Natural killer cell (primary cell): ENCODE results near the gene CARS1. TPM values are rescaled to one million over a fixed set of nuclear protein-coding genes. Genes with fewer than 3 reads are reported as not detected.
A peak's percentile ranks its signal among the peaks of the same experiment; 100 is the strongest.

Experiments
- ATAC-seq, 3 donors: fragments of 150-1000 bp in 2 of 3; fragments of 200-7000 bp in 1 of 3; cut with Tn5 transposase; 1 replicate in 1 of 3; 2 replicates in 2 of 3; pipeline ENCODE4 v1.10.0; 2021; ENCODE audit warnings: mild to moderate bottlenecking in 2 of 3, moderate library complexity in 2 of 3
- DNase-seq, 2 donors: peaks; one replicate each; pipeline versions ENCODE4 v3.0.0 to v3.0.0-alpha.2; 2013 to 2021; ENCODE audit warnings: mixed read lengths in 1 of 2
- H3K27ac ChIP-seq: one replicate; pipeline ENCODE4 v1.5.1; 2013; ENCODE audit warnings: mild to moderate bottlenecking, low read length
- H3K27me3 ChIP-seq: one replicate; pipeline ENCODE4 v1.6.1; 2013; ENCODE audit warnings: low read length; ENCODE audit not compliant: control insufficient read depth, insufficient read depth
- H3K36me3 ChIP-seq: one replicate; pipeline ENCODE4 v1.6.1; 2013; ENCODE audit warnings: low read length; ENCODE audit not compliant: control insufficient read depth, insufficient read depth
- H3K4me1 ChIP-seq: one replicate; pipeline ENCODE4 v1.6.1; 2013; ENCODE audit warnings: low read length; ENCODE audit not compliant: control insufficient read depth, insufficient read depth
- H3K4me3 ChIP-seq: one replicate; pipeline ENCODE4 v1.5.1; 2013; ENCODE audit warnings: low read length
- H3K9me3 ChIP-seq: one replicate; pipeline ENCODE4 v1.6.1; 2013; ENCODE audit warnings: low read length; ENCODE audit not compliant: control insufficient read depth, insufficient read depth
- H3K27ac Mint-ChIP-seq, 2 donors: one replicate each; pipeline ENCODE4 v1.8.0; 2022; ENCODE audit warnings: mild to moderate bottlenecking in 2 of 2, mixed read lengths in 2 of 2, moderate library complexity in 1 of 2
- H3K27me3 Mint-ChIP-seq, 2 donors: one replicate each; pipeline ENCODE4 v1.8.0; 2022; ENCODE audit warnings: low read depth in 2 of 2, mixed read lengths in 2 of 2
- H3K36me3 Mint-ChIP-seq: one replicate; pipeline ENCODE4 v1.8.0; 2022; ENCODE audit warnings: mixed read lengths
- H3K4me1 Mint-ChIP-seq, 2 donors: one replicate each; pipeline ENCODE4 v1.8.0; 2022; ENCODE audit warnings: mixed read lengths in 2 of 2
- H3K4me3 Mint-ChIP-seq: one replicate; pipeline ENCODE4 v1.8.0; 2022; ENCODE audit warnings: mild to moderate bottlenecking, moderate library complexity, mixed read lengths
- H3K9me3 Mint-ChIP-seq, 2 donors: one replicate each; pipeline ENCODE4 v1.8.0; 2022; ENCODE audit warnings: mixed read lengths in 2 of 2
- CTCF ChIP-seq: fragments of 200-600 bp; IDR thresholded peaks from one replicate; pipeline ENCODE4 v1.8.0; 2022; ENCODE audit warnings: antibody characterized with exemption
- WGBS: methylation state at CpG from one replicate; pipeline ENCODE4 v1.1.7; 2013; ENCODE audit warnings: missing lambda C conversion rate; ENCODE audit not compliant: insufficient coverage; 5-methylcytosine and 5-hydroxymethylcytosine counted together
- intact Hi-C: fragments of 100-400 bp; cut with micrococcal nuclease; formaldehyde crosslinking; loops from one replicate; pipeline ENCODE4 v1.14.2; 2022
- total RNA-seq, 4 donors: library from RNA; stranded (reverse); fragments of 120-200 nt in 1 of 4; gene quantifications; one replicate each; pipeline versions ENCODE4 v1.2.3 to v1.2.4, GENCODE V29; 2013 to 2022

CARS1 gene
- total RNA-seq, 3 donors from 2014 or later (not counting 1 experiment from before 2014, with no cell fraction given) = 47.9 to 51.3 (median 50.3) TPM

GRCh38 chr11:3060436-3061025 is 3.3 kb upstream of the CARS1 start:
- Histone ChIP-seq H3K9me3 (no peaks in the 10 kb centered on the region), H3K4me1 (peaks cover 20% of the 10 kb centered on the region), H3K27ac (no peak overlapping the region), H3K4me3 (no peak overlapping the region), H3K27me3 (no peaks in the 10 kb centered on the region), H3K36me3 (no peaks in the 10 kb centered on the region)
- H3K27ac Mint-ChIP-seq = no peak overlapping the region
- no peaks in the 10 kb centered on the region for H3K36me3 Mint-ChIP-seq
- no peak overlapping the region for H3K4me3 Mint-ChIP-seq
- whole genome bisulfite sequencing = 93% methylated on average over 11 of the region's 11 CpGs
- DNase-seq (no peak), ATAC-seq (no peak)
- intact Hi-C loops = no loop called here
- peaks cover 14 to 18% of the 10 kb centered on the region in 2 donors for H3K4me1 Mint-ChIP-seq
- TF ChIP-seq CTCF = no peak
- no peaks in the 10 kb centered on the region for H3K9me3 Mint-ChIP-seq
- H3K27me3 Mint-ChIP-seq = peaks cover 14 to 15% of the 10 kb centered on the region in 2 donors

- Mint-ChIP-seq H3K36me3 (no peaks in the 10 kb centered on the region), H3K9me3 (no peaks in the 10 kb centered on the region), H3K27ac (no peak overlapping the region), H3K27me3 (peaks cover 7 to 11% of the 10 kb centered on the region in 2 donors), H3K4me3 (peak overlapping the region; percentile 6), H3K4me1 (peaks cover 26 to 29% of the 10 kb centered on the region in 2 donors)
- no peak for TF ChIP-seq CTCF
- Histone ChIP-seq H3K4me1 (peaks cover 20% of the 10 kb centered on the region), H3K36me3 (peaks cover 2% of the 10 kb centered on the region), H3K27me3 (no peaks in the 10 kb centered on the region), H3K27ac (no peak overlapping the region), H3K9me3 (no peaks in the 10 kb centered on the region), H3K4me3 (no peak overlapping the region)
- intact Hi-C loops = loop anchor here (5.0 kb wide), 1 partner anchor 67 kb away; the partner anchor contains the start of gene NAP1L4
- DNase-seq (no peak), ATAC-seq (no peak)
- WGBS = 85% methylated on average over 13 of the region's 13 CpGs
These were observed 1.8 kb upstream of the CARS1 start for GRCh38 chr11:3058753-3059664.

GRCh38 chr11:3056296-3057068 is 741 bp downstream of the CARS1 start:
- Mint-ChIP-seq H3K4me3 (peak overlapping the region; percentile 91), H3K27ac (peak overlapping the region; percentile 80 to 93), H3K4me1 (peaks cover 36 to 40% of the 10 kb centered on the region in 2 donors), H3K27me3 (no peaks in the 10 kb centered on the region), H3K9me3 (no peaks in the 10 kb centered on the region), H3K36me3 (no peaks in the 10 kb centered on the region)
- H3K9me3 ChIP-seq = no peaks in the 10 kb centered on the region
- no peaks in the 10 kb centered on the region for H3K27me3 ChIP-seq
- peaks cover 2% of the 10 kb centered on the region for H3K36me3 ChIP-seq
- WGBS = 7% methylated on average over 29 of the region's 29 CpGs
- ATAC-seq (peak in 1 of 3 donors; percentile 6), DNase-seq (peak in 1 of 2 donors; percentile 50)
- intact Hi-C loops = loop anchor here (5.0 kb wide), 1 partner anchor 64 kb away; the partner anchor contains the start of gene NAP1L4
- peaks cover 27% of the 10 kb centered on the region for H3K4me1 ChIP-seq
- no peak for TF ChIP-seq CTCF
- H3K27ac ChIP-seq = peak overlapping the region; percentile 37
- peak overlapping the region; percentile 83 for H3K4me3 ChIP-seq
